H1 (cell line): ENCODE data around the gene ZMIZ1.

Source experiments
- ASH2L ChIP-seq: fragments of 200-600, 300-600 bp; sonication (generic); IDR thresholded peaks from one replicate; pipeline ENCODE4 v1.7.1; 2017; ENCODE audit warnings: low read length
- EGR1 ChIP-seq: IDR thresholded peaks from 2 replicates; pipeline ENCODE4 v1.6.1; 2011; ENCODE audit warnings: low read depth, low read length, borderline replicate concordance
- EP300 ChIP-seq, 2 experiments: IDR thresholded peaks; 1 replicate in 1 of 2; 2 replicates in 1 of 2; pipeline ENCODE4 v1.6.1; 2011 to 2012; ENCODE audit warnings: low read depth in 2 of 2, low read length in 2 of 2, mild to moderate bottlenecking in 2 of 2, borderline replicate concordance in 1 of 2, inconsistent platforms in 1 of 2, moderate library complexity in 1 of 2
- EZH2 ChIP-seq: fragments of 200-600 bp; sonication (generic); IDR thresholded peaks from 2 replicates; pipeline ENCODE4 v1.7.1; 2012; ENCODE audit warnings: low read depth, mild to moderate bottlenecking, moderate library complexity, low read length, inconsistent platforms; ENCODE audit not compliant: severe bottlenecking
- GABPA ChIP-seq: IDR thresholded peaks from 2 replicates; pipeline ENCODE4 v1.6.1; 2011; ENCODE audit warnings: mild to moderate bottlenecking, low read length, moderate library complexity, borderline replicate concordance; ENCODE audit not compliant: insufficient read depth
- JUN ChIP-seq: IDR thresholded peaks from 2 replicates; pipeline ENCODE4 v1.6.1; 2011; ENCODE audit warnings: low read depth, mild to moderate bottlenecking, improper control_type of control experiment, low read length
- POLR2A ChIP-seq, 2 experiments: IDR thresholded peaks; 1 replicate in 1 of 2; 2 replicates in 1 of 2; pipeline ENCODE4 v1.6.1; 2011; ENCODE audit warnings: low read depth in 2 of 2, low read length in 2 of 2, mild to moderate bottlenecking in 2 of 2; ENCODE audit errors: control extremely low read depth in 1 of 2
- TAF1 ChIP-seq: IDR thresholded peaks from 2 replicates; pipeline ENCODE4 v1.6.1; 2011; ENCODE audit warnings: mild to moderate bottlenecking, low read depth, low read length
- TAF7 ChIP-seq: optimal IDR thresholded peaks from 2 replicates; pipeline ENCODE3; 2011; ENCODE audit warnings: low read depth, mild to moderate bottlenecking, inconsistent platforms, low read length, moderate library complexity, borderline replicate concordance
- TF ChIP-seq, protein P1 (sequence below), 3 experiments: IDR thresholded peaks; 1 replicate in 2 of 3; 2 replicates in 1 of 3; pipeline versions ENCODE4 v1.5.1 to v1.6.1; 2011; ENCODE audit warnings: low read length in 3 of 3, mild to moderate bottlenecking in 3 of 3, inconsistent platforms in 2 of 3, low read depth in 1 of 3, moderate library complexity in 1 of 3; ENCODE audit not compliant: insufficient read depth in 1 of 3; ENCODE audit errors: control extremely low read depth in 1 of 3
- TF ChIP-seq, protein P2 (sequence below): IDR thresholded peaks from 2 replicates; pipeline ENCODE4 v1.6.1; 2012; ENCODE audit warnings: inconsistent platforms

DNA sequence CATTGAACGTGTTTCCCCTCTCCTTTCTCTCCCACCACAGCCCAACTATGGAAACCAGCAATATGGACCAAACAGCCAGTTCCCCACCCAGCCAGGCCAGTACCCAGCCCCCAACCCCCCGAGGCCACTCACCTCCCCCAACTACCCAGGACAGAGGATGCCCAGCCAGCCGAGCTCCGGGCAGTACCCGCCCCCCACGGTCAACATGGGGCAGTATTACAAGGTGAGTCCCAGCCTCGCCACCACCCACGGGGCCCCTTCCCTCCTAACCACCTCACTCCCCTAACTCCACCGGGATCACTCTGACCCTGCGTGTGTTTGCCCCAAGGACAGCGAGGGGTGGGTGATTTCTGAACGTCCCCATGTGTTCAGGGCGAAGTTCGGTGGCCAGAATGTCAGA is 227.7 kb downstream of the ZMIZ1 start:
- TF ChIP-seq EP300 (IDR thresholded peaks at IDR 0.05; ENCODE audit: borderline replicate concordance in 1 of 2, low read depth in 2 of 2, low read length in 2 of 2): no peak
- no peak for TF ChIP-seq EZH2
- TF ChIP-seq TAF7: no peak
- TF ChIP-seq, protein P1, sequence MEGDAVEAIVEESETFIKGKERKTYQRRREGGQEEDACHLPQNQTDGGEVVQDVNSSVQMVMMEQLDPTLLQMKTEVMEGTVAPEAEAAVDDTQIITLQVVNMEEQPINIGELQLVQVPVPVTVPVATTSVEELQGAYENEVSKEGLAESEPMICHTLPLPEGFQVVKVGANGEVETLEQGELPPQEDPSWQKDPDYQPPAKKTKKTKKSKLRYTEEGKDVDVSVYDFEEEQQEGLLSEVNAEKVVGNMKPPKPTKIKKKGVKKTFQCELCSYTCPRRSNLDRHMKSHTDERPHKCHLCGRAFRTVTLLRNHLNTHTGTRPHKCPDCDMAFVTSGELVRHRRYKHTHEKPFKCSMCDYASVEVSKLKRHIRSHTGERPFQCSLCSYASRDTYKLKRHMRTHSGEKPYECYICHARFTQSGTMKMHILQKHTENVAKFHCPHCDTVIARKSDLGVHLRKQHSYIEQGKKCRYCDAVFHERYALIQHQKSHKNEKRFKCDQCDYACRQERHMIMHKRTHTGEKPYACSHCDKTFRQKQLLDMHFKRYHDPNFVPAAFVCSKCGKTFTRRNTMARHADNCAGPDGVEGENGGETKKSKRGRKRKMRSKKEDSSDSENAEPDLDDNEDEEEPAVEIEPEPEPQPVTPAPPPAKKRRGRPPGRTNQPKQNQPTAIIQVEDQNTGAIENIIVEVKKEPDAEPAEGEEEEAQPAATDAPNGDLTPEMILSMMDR (IDR thresholded peaks at IDR 0.05; ENCODE audit: control extremely low read depth in 1 of 3, insufficient read depth in 1 of 3, low read depth in 1 of 3, low read length in 3 of 3): no peak
- no peak for TF ChIP-seq GABPA
- no peak for TF ChIP-seq ASH2L
- TF ChIP-seq EGR1: no peak
- TF ChIP-seq JUN: no peak
- TF ChIP-seq POLR2A (IDR thresholded peaks at IDR 0.05; ENCODE audit: control extremely low read depth in 1 of 2, low read depth in 2 of 2, low read length in 2 of 2): no peak
- TF ChIP-seq TAF1: no peak
- TF ChIP-seq, protein P2, sequence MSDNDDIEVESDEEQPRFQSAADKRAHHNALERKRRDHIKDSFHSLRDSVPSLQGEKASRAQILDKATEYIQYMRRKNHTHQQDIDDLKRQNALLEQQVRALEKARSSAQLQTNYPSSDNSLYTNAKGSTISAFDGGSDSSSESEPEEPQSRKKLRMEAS: no peak
